ENCODE results near the gene MARCHF10. TPM values are rescaled to one million over a fixed set of nuclear protein-coding genes. Genes with fewer than 3 reads are reported as not detected.

The MARCHF10 gene
- polyA plus RNA-seq, 3 donors = not detected

- Histone ChIP-seq H3K4me1 (ENCODE audit: control insufficient read depth in 1 of 2, insufficient read depth in 2 of 2, low read length in 2 of 2) (peaks cover 5 to 7% of the 10 kb centered on the region in 2 donors), H2AFZ (ENCODE audit: insufficient read depth, low read depth, low read length, poor library complexity, severe bottlenecking) (no peak overlapping the region), H3K27me3 (ENCODE audit: control insufficient read depth in 2 of 2, insufficient read depth in 2 of 2, low read length in 2 of 2) (no peaks in the 10 kb centered on the region), H4K20me1 (ENCODE audit: insufficient read depth, low read length) (no peaks in the 10 kb centered on the region), H3K4me2 (replicated peaks; ENCODE audit: extremely low read depth, low read length, poor library complexity, severe bottlenecking) (no peak overlapping the region), H3K27ac (ENCODE audit: low read depth in 1 of 2, low read length in 2 of 2) (no peak overlapping the region), H3K9me3 (replicated peaks in 1 of 2; ENCODE audit: control insufficient read depth in 1 of 2, insufficient read depth in 1 of 2, low read length in 2 of 2) (no peaks in the 10 kb centered on the region), H3K36me3 (replicated peaks in 1 of 2; ENCODE audit: control insufficient read depth in 1 of 2, insufficient read depth in 2 of 2, low read length in 2 of 2) (no peaks in the 10 kb centered on the region), H3K79me2 (ENCODE audit: insufficient read depth, low read length) (no peaks in the 10 kb centered on the region), H3K9ac (ENCODE audit: insufficient read depth, low read length, poor library complexity, severe bottlenecking) (no peak overlapping the region), H3K4me3 (replicated peaks in 1 of 3; ENCODE audit: low read depth in 2 of 3, low read length in 3 of 3) (no peak overlapping the region)
- whole genome bisulfite sequencing (ENCODE audit: insufficient coverage) = 0% methylated on average over 1 of the region's 3 CpGs
- Mint-ChIP-seq H3K4me3 (no peak overlapping the region), H3K27me3 (ENCODE audit: low read depth in 3 of 3) (peaks cover 11 to 17% (median 15%) of the 10 kb centered on the region in 3 donors), H3K9me3 (no peaks in the 10 kb centered on the region), H3K4me1 (peaks cover 10% of the 10 kb centered on the region), H3K36me3 (no peaks in the 10 kb centered on the region), H3K27ac (no peak overlapping the region)
- no peak for DNase-seq
- intact Hi-C loops (cut with micrococcal nuclease) = no loop called here
- TF ChIP-seq CTCF (IDR thresholded peaks at IDR 0.05) = peak; percentile 24
These were observed 87.8 kb downstream of the MARCHF10 start for GRCh38 chr17:62720126-62720850.

DNA sequence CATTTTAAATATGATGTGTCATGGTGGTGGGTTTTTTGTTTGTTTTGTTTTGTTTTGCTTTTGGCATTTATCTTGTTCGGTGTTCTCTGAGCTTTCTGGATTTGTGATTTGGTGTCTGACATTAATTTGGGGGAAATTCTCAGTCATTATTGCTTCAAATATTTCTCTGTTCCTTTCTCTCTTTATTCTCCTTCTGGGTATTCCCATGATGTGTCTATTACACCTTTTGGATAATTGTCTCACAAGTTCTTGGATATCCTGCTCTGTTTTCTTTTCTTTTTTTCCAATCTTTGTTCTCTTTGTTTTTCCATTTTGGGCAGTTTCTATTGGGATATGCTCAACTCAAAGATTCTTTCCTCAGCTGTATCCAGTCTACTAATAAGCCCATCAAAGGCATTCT lies 88.5 kb downstream of the MARCHF10 start:
- intact Hi-C loops (cut with micrococcal nuclease) = no loop called here
- no peak for TF ChIP-seq CTCF (IDR thresholded peaks at IDR 0.05)
- no peaks in the 10 kb centered on the region for H3K9me3 Mint-ChIP-seq
- no peak overlapping the region for H3K27ac Mint-ChIP-seq
- Histone ChIP-seq H3K79me2 (ENCODE audit: insufficient read depth, low read length) (no peaks in the 10 kb centered on the region), H3K27me3 (ENCODE audit: control insufficient read depth in 2 of 2, insufficient read depth in 2 of 2, low read length in 2 of 2) (no peaks in the 10 kb centered on the region), H3K27ac (ENCODE audit: low read depth in 1 of 2, low read length in 2 of 2) (no peak overlapping the region), H3K9ac (ENCODE audit: insufficient read depth, low read length, poor library complexity, severe bottlenecking) (no peak overlapping the region), H4K20me1 (ENCODE audit: insufficient read depth, low read length) (no peaks in the 10 kb centered on the region), H3K4me3 (replicated peaks in 1 of 3; ENCODE audit: low read depth in 2 of 3, low read length in 3 of 3) (no peak overlapping the region), H3K4me1 (ENCODE audit: control insufficient read depth in 1 of 2, insufficient read depth in 2 of 2, low read length in 2 of 2) (peaks cover 1 to 3% of the 10 kb centered on the region in 2 donors), H3K36me3 (replicated peaks in 1 of 2; ENCODE audit: control insufficient read depth in 1 of 2, insufficient read depth in 2 of 2, low read length in 2 of 2) (no peaks in the 10 kb centered on the region), H3K9me3 (replicated peaks in 1 of 2; ENCODE audit: control insufficient read depth in 1 of 2, insufficient read depth in 1 of 2, low read length in 2 of 2) (no peaks in the 10 kb centered on the region), H3K4me2 (replicated peaks; ENCODE audit: extremely low read depth, low read length, poor library complexity, severe bottlenecking) (no peak overlapping the region), H2AFZ (ENCODE audit: insufficient read depth, low read depth, low read length, poor library complexity, severe bottlenecking) (no peak overlapping the region)
- DNase-seq = no peak
- peaks cover 9 to 11% (median 10%) of the 10 kb centered on the region in 3 donors for H3K27me3 Mint-ChIP-seq (ENCODE audit: low read depth in 3 of 3)
- H3K4me3 Mint-ChIP-seq = no peak overlapping the region
- WGBS (ENCODE audit: insufficient coverage) = no CpG with 5 or more reads among the region's 1 CpG
- H3K36me3 Mint-ChIP-seq = no peaks in the 10 kb centered on the region
- peaks cover 4% of the 10 kb centered on the region for H3K4me1 Mint-ChIP-seq

Data from CD14-positive monocyte (primary cell).